ENCODE results near the gene PPP1R15B. TPM values are rescaled to one million over a fixed set of nuclear protein-coding genes. Genes with fewer than 3 reads are reported as not detected.

PPP1R15B gene
- total and polyA plus RNA-seq, 11 donors = 8.1 to 29.8 (median 25.9) TPM

DNA sequence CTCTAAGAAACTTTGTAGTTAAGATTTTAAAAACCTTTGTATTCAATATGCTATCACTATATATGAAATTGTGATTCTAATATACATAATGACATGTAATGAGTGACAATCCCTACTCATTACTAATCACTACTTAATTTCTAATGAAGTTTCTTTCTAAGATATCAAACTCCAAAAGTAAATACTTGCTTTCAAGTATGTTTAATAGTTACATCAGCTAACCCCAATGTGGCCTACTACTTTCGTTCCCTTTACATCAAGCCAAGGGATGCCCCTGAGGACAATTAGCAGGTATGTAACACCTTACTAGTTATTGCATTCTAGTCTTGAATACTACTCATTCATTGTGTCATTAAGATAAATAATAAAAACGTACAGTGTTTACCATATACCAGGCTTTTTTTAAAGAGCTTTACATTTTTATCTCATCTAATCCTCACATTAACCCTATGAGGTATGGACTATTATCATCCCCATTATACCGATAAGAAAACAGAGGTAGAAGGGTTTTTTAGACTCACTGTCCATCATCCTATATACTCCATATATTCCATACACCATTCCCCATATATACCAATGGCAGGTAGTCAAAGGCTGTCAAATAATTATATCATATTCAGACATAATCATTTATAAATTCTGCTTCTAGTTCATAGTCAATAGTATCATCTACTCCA, 4.2 kb downstream of the PPP1R15B start:
- DNase-seq (no peak), ATAC-seq (no peak)
- WGBS, 4 donors = 0 to 3% (median 1%) methylated on average over 3 of the region's 3 CpGs
- TF ChIP-seq CTCF (IDR thresholded peaks at IDR 0.05) (no peak), POLR2A (IDR thresholded peaks at IDR 0.05) (no peak)
- no peaks in the 10 kb centered on the region for H3K27me3 ChIP-seq
- intact Hi-C loops (cut with DNase I) = loop anchor here in 2 of 10 donors (10.0 kb wide), 2 partner anchors 543 to 553 kb away; partner anchors contain the start of gene SNRPE (in 1 of the 2)
- H3K4me1 ChIP-seq = peaks cover 0 to 45% (median 25%) of the 10 kb centered on the region in 12 donors
- peak overlapping the region; percentile 69 to 98 (median 92) for H3K4me3 ChIP-seq
- peaks cover 0 to 52% (median 40%) of the 10 kb centered on the region in 9 donors for H3K36me3 ChIP-seq
- no peaks in the 10 kb centered on the region for H3K9me3 ChIP-seq
- H3K27ac ChIP-seq = peak overlapping the region in 4 of 12 donors; percentile 17 to 100 (median 99)

DNA sequence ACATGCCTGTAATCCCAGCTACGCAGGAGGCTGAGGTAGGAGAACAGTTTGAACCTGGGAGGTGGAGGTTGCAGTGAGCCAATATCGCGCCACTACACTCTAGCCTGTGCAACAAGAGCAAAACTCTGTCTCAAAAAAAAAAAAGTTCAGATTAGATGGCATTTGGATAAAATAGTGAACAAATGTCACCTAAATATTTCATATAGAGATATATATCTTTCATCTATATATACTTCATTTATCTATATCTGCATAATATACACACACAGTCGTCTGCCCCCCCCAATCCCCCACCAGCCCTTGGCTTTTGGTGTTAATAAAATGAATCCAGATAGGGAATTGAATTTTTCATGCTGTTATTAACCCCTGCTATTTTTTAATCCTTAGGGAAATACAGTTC, 5.0 kb downstream of the PPP1R15B start:
- H3K36me3 ChIP-seq = peaks cover 0 to 60% (median 48%) of the 10 kb centered on the region in 9 donors
- peak overlapping the region in 10 of 12 donors; percentile 73 to 98 (median 94) for H3K4me3 ChIP-seq
- no peak for ATAC-seq
- 60 to 65% (median 64%) methylated on average over 4 of the region's 4 CpGs for WGBS, 4 donors
- intact Hi-C loops (cut with DNase I) = loop anchor here in 2 of 10 donors (10.0 kb wide), 2 partner anchors 542 to 552 kb away; partner anchors contain the start of gene SNRPE (in 1 of the 2)
- H3K4me1 ChIP-seq = peaks cover 0 to 42% (median 23%) of the 10 kb centered on the region in 12 donors
- no peak for TF ChIP-seq POLR2A (IDR thresholded peaks at IDR 0.05)
- no peak for TF ChIP-seq CTCF (IDR thresholded peaks at IDR 0.05)
- no peaks in the 10 kb centered on the region for H3K27me3 ChIP-seq
- no peaks in the 10 kb centered on the region for H3K9me3 ChIP-seq
- no peak for DNase-seq
- peak overlapping the region in 1 of 12 donors; percentile 18 for H3K27ac ChIP-seq

- WGBS, 4 donors = 25 to 45% (median 35%) methylated on average over 2 of the region's 2 CpGs
- peaks cover 0 to 42% (median 23%) of the 10 kb centered on the region in 12 donors for H3K4me1 ChIP-seq
- H3K36me3 ChIP-seq = peaks cover 0 to 67% (median 54%) of the 10 kb centered on the region in 9 donors
Measured at GRCh38 chr1:204405988-204406387, 5.6 kb downstream of the PPP1R15B start.

More at GRCh38 chr1:204405988-204406387, 5.6 kb downstream of the PPP1R15B start:
- intact Hi-C loops (cut with DNase I) = loop anchor here in 2 of 10 donors (10.0 kb wide), 2 partner anchors 541 to 551 kb away; partner anchors contain the start of gene SNRPE (in 1 of the 2)
- H3K9me3 ChIP-seq = no peaks in the 10 kb centered on the region
- no peak for DNase-seq
- no peak for ATAC-seq
- peak overlapping the region in 7 of 12 donors; percentile 73 to 98 (median 94) for H3K4me3 ChIP-seq
- no peak for TF ChIP-seq CTCF (IDR thresholded peaks at IDR 0.05)
- no peak for TF ChIP-seq POLR2A (IDR thresholded peaks at IDR 0.05)
- H3K27me3 ChIP-seq = no peaks in the 10 kb centered on the region
- H3K27ac ChIP-seq = peak overlapping the region in 1 of 12 donors; percentile 18

Data from heart left ventricle (tissue), 16 donors.